Activated CD4-positive, CD25-positive, alpha-beta regulatory T cell treated with anti-CD3 and anti-CD28 coated beads, Interleukin-2, amount 50 U/mL, for 16 hours (primary cell): Measurements from ENCODE around the gene RBM24.

Experiments used
- DNase-seq: peaks from one replicate; pipeline ENCODE4 v3.0.0-alpha.2; 2020; ENCODE audit warnings: low read depth, low spot score

The RBM24 gene

GRCh38 chr6:17341891-17342290, 60.7 kb downstream of the RBM24 start:
- no peak for DNase-seq

- no peak for DNase-seq
Measured at GRCh38 chr6:17343215-17343614, 62.1 kb downstream of the RBM24 start.
